Activated CD4-positive, alpha-beta T cell treated with anti-CD3 and anti-CD28 coated beads for 1 hour (primary cell): Measurements from ENCODE around the gene WNK2.
"Not testable (repeated sequence)": the region's sequence is repeated elsewhere in the genome, so short reads cannot be mapped to it uniquely, and the experiment has no call there.

Experiments
- DNase-seq: peaks from one replicate; pipeline ENCODE4 v3.0.0-alpha.2; 2020

Gene WNK2

DNA sequence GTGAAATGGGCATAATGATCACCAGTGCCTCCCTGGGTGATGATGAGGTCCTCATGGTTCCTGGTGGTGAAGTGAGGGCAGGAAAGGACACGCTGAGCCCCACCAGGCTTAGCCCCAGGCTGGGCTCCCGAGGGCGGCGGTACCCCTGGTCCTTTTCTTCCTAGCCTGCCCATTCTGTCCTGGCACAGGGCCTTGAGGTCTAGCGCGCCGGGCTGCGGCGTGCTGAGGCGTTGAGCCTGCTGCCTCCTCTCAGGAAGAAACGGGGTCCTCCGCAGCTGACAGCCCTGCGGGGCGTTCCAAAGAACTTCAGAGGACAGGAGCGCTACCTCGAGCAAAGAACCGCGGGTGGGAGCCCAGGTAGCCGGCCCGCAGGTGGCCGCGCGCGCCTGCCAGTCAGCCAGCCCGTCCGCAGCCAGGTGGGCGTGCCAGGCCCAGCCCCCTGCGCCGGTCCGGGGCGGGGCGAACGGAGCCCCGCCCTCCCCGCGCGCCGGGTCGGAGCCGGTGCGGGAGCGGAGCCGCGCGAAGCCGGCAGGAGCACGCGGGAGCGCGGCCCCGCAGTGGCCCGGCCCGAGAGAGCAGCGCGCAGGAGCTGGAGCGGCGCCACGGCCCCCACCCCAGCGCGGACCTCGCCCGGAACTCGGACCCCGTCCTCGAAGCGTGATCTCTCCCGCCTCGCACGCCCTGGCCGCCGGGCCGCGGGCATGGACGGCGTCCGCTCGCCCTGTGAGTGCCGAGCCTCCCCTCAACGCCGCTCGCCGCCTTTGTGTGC is at the start of gene WNK2:
Gene WNK2 (plus strand): TSS at position 477 of the 769 bp plus-strand sequence. CDS start 791 bp downstream, outside the sequence.
- peak; percentile 16 for DNase-seq

DNA sequence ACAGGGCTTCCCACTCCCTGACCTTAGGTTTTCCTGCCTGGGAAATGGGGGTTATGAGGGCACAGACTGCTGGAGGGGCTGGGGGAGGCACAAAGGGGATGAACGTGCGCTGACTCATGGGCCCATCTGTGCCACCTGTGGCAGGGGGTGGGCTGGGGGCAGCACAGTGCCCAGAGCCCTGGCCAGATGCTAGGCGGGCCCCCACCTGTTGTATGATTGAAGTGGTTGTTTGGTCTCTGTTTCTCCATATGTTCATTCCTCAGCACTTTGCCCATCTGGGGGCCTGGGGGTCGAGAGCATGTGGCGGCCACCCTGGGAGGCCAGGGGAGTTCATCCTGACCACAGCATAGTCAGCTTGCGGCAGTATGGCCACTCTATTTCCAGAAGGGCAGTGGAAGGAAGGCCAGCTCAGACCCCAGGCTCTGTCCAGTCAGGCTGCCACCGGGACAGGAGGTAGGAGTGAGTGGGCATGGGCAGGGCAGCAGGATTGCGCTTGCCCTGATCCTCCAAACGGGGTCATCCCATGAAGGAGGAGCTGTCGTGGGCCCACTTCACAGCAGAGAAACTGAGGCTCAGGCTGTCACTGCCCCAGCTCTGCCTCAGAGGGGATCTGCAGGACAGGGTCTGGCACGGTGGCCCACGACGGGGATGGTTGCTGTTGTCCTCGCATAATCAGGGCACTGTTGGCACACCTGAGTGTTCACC is 49.0 kb upstream of the WNK2 start:
- no peak for DNase-seq

- DNase-seq: no peak
These were observed 47.9 kb upstream of the WNK2 start for GRCh38 chr9:93136011-93136440.

DNA sequence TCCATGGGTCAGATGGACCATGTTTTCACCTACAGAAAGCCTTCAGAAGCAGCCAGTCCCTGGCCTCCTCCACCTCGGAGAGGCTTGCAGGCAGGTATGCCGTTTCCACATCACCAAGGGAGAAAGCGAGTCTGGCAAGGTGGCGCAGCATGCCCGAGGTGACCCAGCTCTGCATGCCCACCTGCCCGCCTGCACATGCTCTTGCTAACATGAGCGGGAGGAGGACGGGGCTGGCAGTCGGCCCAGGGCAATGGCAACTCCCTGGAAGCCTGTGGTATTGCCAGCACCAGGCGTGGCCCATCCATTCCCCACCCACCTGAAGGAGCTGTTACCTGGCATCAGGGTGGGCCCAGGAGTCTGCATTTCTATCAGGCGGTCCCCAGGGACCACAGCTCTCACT is 46.6 kb upstream of the WNK2 start:
- no peak for DNase-seq

DNA sequence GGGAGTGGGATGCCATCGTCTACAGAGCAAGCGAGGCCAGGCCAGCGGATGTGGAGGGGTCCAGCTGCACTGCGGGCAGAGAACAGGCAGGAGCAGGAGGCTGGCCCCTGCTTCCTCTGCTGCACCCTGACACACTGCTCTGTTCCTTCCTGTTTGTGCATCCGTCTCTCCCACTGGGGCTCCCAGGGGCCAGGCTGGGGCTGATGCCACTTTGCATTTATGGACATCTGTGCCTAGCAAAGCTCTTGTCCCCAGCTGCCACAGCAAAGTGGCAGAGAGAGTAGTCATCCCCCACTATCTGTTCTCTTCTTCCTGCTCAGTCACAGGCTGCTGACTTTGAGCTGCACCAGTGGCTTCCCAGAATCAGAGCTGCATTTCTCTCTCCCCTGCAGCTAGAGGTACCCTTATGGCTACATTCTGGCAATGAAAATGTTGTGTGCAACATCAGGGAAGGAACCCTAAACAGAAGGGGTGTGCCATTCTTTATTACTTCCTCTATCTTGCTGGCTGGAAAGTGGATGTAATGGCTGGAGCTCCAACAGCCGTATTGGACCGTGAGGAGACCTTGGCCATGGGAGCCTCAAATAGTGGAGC is 45.7 kb upstream of the WNK2 start:
- no peak for DNase-seq

DNA sequence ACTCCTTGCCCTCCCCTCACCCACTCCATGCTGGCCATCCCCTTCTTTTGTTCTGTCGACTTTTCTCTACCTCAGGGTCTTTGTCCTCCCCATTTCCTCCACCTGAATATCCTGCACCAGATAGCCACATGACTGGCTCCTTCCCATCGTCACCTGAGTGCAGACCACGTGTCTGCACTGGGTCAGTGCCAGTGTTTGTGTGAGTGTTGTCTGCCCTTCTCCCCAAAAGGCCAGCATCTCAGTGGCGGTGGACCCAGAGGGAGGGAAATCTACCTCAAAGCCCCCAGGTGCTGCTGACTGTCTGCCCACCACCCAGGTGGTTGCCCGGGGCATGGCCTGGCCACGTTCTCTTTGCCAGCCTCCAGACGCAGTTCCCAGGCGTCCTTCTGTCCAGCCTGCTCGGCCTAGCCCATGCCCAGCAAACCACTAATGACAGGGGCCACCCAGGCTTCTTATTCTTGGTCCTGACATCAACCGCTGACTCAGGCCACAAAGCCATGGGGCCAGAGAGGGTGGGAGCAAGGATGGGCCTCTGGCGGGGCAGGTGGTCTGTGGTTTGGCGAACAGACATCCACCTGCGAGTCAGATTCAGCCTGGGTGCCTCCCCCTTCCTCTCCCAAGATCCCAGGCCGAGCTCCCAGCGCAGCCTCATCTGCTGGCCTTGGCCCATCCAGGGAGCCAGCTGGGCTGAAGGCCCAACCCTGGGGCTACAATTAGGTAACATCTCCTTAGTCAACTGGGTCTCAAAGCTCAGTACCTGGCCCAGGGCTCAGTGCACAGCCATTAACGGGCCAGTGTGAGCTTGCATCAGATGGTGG is 44.4 kb upstream of the WNK2 start:
- no peak for DNase-seq

DNA sequence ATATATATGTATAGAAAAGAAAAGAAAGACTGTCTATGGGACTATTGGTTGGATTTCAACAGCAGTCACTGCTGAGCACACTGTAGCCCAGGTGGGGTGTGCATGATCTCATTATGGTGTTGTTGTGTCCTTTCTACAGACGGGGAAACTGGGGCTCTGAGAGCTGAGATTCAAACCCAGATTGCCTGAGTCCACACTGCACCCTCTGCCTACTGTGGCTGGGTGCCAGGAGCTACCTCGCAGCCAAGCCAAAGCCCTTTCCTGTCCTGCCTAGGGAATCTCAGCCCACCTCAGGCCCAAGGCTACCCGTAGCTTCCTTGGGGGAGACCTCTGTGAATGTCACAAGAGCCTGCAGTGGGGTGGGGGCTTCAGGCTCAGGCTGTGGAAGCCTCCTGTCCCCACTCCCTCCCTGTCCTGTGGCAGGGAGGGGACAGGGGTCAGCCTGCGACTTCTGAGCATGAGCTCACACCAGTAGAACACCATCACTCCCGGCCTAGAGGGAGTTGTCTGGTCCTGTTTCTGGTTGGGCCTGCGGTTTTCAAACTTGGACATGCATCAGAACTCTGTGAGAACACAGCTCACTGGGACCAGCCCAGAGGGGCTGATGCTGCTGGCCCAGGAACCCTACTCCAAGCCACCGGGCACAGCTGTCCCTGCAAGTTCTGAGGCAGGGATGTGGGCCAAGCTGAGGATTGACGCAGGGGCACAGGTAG is 42.0 kb upstream of the WNK2 start:
- DNase-seq: no peak

DNA sequence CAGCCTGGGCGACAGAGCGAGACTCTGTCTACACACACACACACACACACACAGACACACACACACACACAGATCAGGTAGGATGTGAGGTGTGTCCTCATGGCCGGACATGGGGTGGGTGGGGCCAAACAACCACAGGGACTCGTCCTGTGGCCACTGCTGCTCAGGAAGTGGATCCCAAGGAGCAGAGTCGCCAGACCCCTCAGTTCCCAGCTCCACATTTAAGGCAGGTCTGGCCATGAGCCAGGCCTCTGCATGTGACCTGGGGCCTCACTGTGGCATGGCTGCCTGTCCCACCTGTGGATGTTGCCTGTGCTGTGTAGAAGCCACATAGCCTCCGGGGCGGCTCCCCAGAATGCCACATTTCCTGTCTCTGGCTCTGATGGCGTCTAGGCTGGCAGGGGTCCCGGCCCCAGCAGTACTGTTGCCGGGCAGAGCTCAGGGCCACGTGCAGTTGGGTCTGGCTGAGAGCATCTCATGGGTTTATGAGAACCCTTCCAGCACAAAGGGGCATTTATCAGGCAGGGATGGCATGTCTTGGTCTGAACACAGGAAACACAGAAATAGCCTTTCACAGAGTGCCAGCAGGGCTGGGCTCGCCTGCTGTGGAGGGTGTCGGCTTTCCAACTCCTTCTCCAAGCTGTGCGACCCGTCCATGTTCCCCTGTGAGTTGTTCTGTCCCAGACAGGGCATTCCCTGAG is 40.0 kb upstream of the WNK2 start:
- DNase-seq: peak; percentile 37

DNA sequence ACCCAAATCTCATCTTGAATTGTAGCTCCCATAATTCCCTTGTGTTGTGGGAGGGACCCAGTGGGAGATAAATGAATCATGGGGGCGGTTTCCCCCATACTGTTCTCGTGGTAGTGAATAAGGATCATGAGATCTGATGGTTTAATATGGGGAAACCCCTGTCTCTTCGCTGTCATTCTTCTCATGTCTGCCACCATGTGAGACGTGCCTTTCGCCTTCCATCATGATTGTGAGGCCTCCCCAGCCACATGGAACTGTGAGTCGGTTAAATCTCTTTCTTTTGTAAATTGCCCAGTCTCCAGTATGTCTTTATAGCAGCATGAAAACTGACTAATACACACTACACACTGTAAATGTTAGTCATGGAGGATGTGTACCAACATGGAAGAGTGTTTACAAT is 37.2 kb upstream of the WNK2 start:
- DNase-seq: not testable (repeated sequence)

DNA sequence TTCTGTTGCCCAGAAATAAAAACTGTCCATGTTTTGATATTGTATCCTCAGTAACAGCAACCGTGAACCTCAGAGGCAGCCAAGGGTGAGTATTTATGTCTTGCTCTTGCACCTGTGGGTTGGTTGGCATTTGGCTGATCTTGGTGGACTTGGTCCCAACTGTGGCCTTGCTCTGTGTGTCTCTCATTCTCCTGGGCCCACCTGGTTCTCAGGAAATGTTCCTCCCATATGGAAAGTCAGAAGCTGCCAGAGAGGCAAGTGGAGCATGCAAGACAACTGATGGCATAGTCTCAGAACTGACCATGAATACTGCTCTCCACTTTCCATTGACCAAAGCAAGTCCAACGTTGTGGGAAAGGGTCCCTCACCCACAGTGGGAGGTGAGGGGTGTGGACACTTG is 36.3 kb upstream of the WNK2 start:
- DNase-seq: no peak

GRCh38 chr9:93148721-93149120 is 35.2 kb upstream of the WNK2 start:
- DNase-seq: no peak

GRCh38 chr9:93149361-93149760 is 34.6 kb upstream of the WNK2 start:
- no peak for DNase-seq

GRCh38 chr9:93151097-93151784 is 32.7 kb upstream of the WNK2 start:
- no peak for DNase-seq

- DNase-seq: no peak
These were observed 29.5 kb upstream of the WNK2 start for GRCh38 chr9:93154293-93154903.

GRCh38 chr9:93155716-93156474 is 28.0 kb upstream of the WNK2 start:
- no peak for DNase-seq

DNA sequence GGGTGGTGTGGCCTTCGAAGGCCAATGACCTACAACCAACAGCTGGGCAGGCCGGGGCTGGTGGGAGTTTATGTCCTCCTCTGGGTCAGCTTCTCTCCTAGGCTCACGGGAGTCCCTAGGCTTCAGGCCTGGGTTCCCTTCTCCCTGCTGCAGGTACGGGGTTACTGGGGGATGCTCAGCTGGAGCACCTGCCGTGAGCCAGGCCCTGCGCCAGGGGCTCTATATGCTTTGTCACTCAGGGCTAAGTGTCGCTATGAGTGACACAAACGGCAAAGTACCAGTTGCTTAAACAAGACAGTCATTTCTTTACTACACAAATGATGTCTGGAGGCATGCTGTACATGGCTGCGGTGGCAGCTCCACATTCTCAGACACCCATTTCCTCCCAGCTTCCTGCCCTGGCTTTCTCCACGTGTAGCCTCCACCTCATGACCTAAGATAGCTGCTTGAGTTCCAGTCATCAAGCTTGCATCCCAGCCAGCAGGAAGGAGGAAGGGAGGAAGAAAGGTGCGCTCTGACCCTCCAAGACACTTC is 27.4 kb upstream of the WNK2 start:
- DNase-seq: no peak

GRCh38 chr9:93159601-93160471 is 24.1 kb upstream of the WNK2 start:
- peak; percentile 45 for DNase-seq

GRCh38 chr9:93161786-93162562 is 22.0 kb upstream of the WNK2 start:
- DNase-seq: no peak
